ENCODE data around the gene PLCH1. TPM values are rescaled to one million over a fixed set of nuclear protein-coding genes. Genes with fewer than 3 reads are reported as not detected.
A peak's percentile ranks its signal among the peaks of the same experiment; 100 is the strongest.

PLCH1 gene
- total RNA-seq, 1 donor from 2014 or later: 0.25 TPM

- peaks cover 38% of the 10 kb centered on the region for H3K4me1 ChIP-seq
- H3K27me3 ChIP-seq: no peaks in the 10 kb centered on the region
- no peak for TF ChIP-seq POLR2AphosphoS5 (IDR thresholded peaks at IDR 0.05; ENCODE audit: insufficient read depth in 1 of 2, low read depth in 1 of 2)
- no peak overlapping the region for H3K4me3 ChIP-seq
- no peak for DNase-seq (ENCODE audit: extremely low spot score in 2 of 2)
- no peaks in the 10 kb centered on the region for H3K9me3 ChIP-seq
- H3K36me3 ChIP-seq: no peaks in the 10 kb centered on the region
- intact Hi-C loops (cut with DNase I): no loop called here
- H3K27ac ChIP-seq: no peak overlapping the region
Observed at GRCh38 chr3:155388417-155388816, 356.5 kb downstream of the PLCH1 start.

GRCh38 chr3:155387571-155387970 lies 357.3 kb downstream of the PLCH1 start:
- no peak for DNase-seq (ENCODE audit: extremely low spot score in 2 of 2)
- intact Hi-C loops (cut with DNase I): no loop called here
- Histone ChIP-seq H3K9me3 (no peaks in the 10 kb centered on the region), H3K4me3 (no peak overlapping the region), H3K27ac (no peak overlapping the region), H3K4me1 (peaks cover 38% of the 10 kb centered on the region), H3K36me3 (no peaks in the 10 kb centered on the region), H3K27me3 (no peaks in the 10 kb centered on the region)
- TF ChIP-seq CTCF (IDR thresholded peaks at IDR 0.05): no peak
- TF ChIP-seq POLR2AphosphoS5 (IDR thresholded peaks at IDR 0.05; ENCODE audit: insufficient read depth in 1 of 2, low read depth in 1 of 2): no peak
- no peak for TF ChIP-seq POLR2A (IDR thresholded peaks at IDR 0.05)

- Histone ChIP-seq H3K27ac (no peak overlapping the region), H3K4me3 (no peak overlapping the region), H3K9me3 (no peaks in the 10 kb centered on the region), H3K4me1 (peaks cover 32% of the 10 kb centered on the region), H3K36me3 (no peaks in the 10 kb centered on the region), H3K27me3 (no peaks in the 10 kb centered on the region)
- no peak for DNase-seq (ENCODE audit: extremely low spot score in 2 of 2)
- no peak for TF ChIP-seq POLR2A (IDR thresholded peaks at IDR 0.05)
- no peak for TF ChIP-seq CTCF (IDR thresholded peaks at IDR 0.05)
- TF ChIP-seq POLR2AphosphoS5 (IDR thresholded peaks at IDR 0.05; ENCODE audit: insufficient read depth in 1 of 2, low read depth in 1 of 2): no peak
- intact Hi-C loops (cut with DNase I): no loop called here
Observed at GRCh38 chr3:155386919-155387318, 358.0 kb downstream of the PLCH1 start.

- Histone ChIP-seq H3K4me1 (peaks cover 24% of the 10 kb centered on the region), H3K9me3 (no peaks in the 10 kb centered on the region), H3K4me3 (no peak overlapping the region), H3K36me3 (no peaks in the 10 kb centered on the region), H3K27ac (no peak overlapping the region), H3K27me3 (no peaks in the 10 kb centered on the region)
- no peak for TF ChIP-seq CTCF (IDR thresholded peaks at IDR 0.05)
- TF ChIP-seq POLR2AphosphoS5 (IDR thresholded peaks at IDR 0.05; ENCODE audit: insufficient read depth in 1 of 2, low read depth in 1 of 2): no peak
- no peak for TF ChIP-seq POLR2A (IDR thresholded peaks at IDR 0.05)
- intact Hi-C loops (cut with DNase I): no loop called here
- DNase-seq (ENCODE audit: extremely low spot score in 2 of 2): no peak
Observed at GRCh38 chr3:155385896-155386625, 358.8 kb downstream of the PLCH1 start.

- DNase-seq (ENCODE audit: extremely low spot score in 2 of 2): no peak
- TF ChIP-seq CTCF (IDR thresholded peaks at IDR 0.05) (peak; percentile 21 to 52 (median 21)), POLR2A (IDR thresholded peaks at IDR 0.05) (no peak), POLR2AphosphoS5 (IDR thresholded peaks at IDR 0.05; ENCODE audit: insufficient read depth in 1 of 2, low read depth in 1 of 2) (no peak)
- Histone ChIP-seq H3K9me3 (no peaks in the 10 kb centered on the region), H3K4me3 (no peak overlapping the region), H3K27me3 (no peaks in the 10 kb centered on the region), H3K27ac (no peak overlapping the region), H3K36me3 (no peaks in the 10 kb centered on the region), H3K4me1 (peaks cover 12% of the 10 kb centered on the region)
- intact Hi-C loops (cut with DNase I): no loop called here
Observed at GRCh38 chr3:155382396-155383042, 362.4 kb downstream of the PLCH1 start.
